NOMO-1 treated with dmso at 0.1 percent for 144 hours (cell line): ENCODE results near the gene ARFGAP3.

ENCODE experiments used
- DNase-seq: peaks from one replicate; lab custom pipeline; 2025; ENCODE audit not compliant: unreplicated experiment; lab: John Stamatoyannopoulos, UW

ARFGAP3 gene

GRCh38 chr22:42856865-42857704 is at the start of gene ARFGAP3:
ARFGAP3 (minus strand) TSS chr22:42857273; CDS start chr22:42857182, 91 bp downstream.
- DNase-seq, result peak; percentile 87

- DNase-seq, result no peak
These were observed 48.7 kb upstream of the ARFGAP3 start for GRCh38 chr22:42905702-42906183.

- no peak for DNase-seq
These were observed 48.1 kb upstream of the ARFGAP3 start for GRCh38 chr22:42905217-42905616.

GRCh38 chr22:42904050-42904449 is 47.0 kb upstream of the ARFGAP3 start:
- DNase-seq, result no peak

- no peak for DNase-seq
These were observed 45.9 kb upstream of the ARFGAP3 start for GRCh38 chr22:42902875-42903510.

- DNase-seq, result no peak
These were observed 44.9 kb upstream of the ARFGAP3 start for GRCh38 chr22:42901790-42902508.

GRCh38 chr22:42897960-42898359 is 40.9 kb upstream of the ARFGAP3 start:
- DNase-seq, result no peak

GRCh38 chr22:42895541-42895981 is 38.5 kb upstream of the ARFGAP3 start:
- no peak for DNase-seq

GRCh38 chr22:42895087-42895486 is 38.0 kb upstream of the ARFGAP3 start:
- DNase-seq, result peak; percentile 85

- DNase-seq, result no peak
These were observed 36.5 kb upstream of the ARFGAP3 start for GRCh38 chr22:42893371-42894150.

GRCh38 chr22:42892571-42893316 is 35.7 kb upstream of the ARFGAP3 start:
- no peak for DNase-seq

GRCh38 chr22:42892156-42892555 is 35.1 kb upstream of the ARFGAP3 start:
- no peak for DNase-seq

GRCh38 chr22:42891696-42892095 is 34.6 kb upstream of the ARFGAP3 start:
- DNase-seq, result no peak

- DNase-seq, result no peak
These were observed 33.9 kb upstream of the ARFGAP3 start for GRCh38 chr22:42891008-42891407.

GRCh38 chr22:42889304-42889703 is 32.2 kb upstream of the ARFGAP3 start:
- peak; percentile 84 for DNase-seq

GRCh38 chr22:42887523-42888507 is 30.7 kb upstream of the ARFGAP3 start:
- DNase-seq, result no peak

GRCh38 chr22:42887120-42887519 is 30.0 kb upstream of the ARFGAP3 start:
- no peak for DNase-seq

- DNase-seq, result no peak
These were observed 28.4 kb upstream of the ARFGAP3 start for GRCh38 chr22:42885446-42885845.
